DMS 273 (cell line): ENCODE data around the gene ARHGAP30.
"Not testable (repeated sequence)": the region's sequence is repeated elsewhere in the genome, so short reads cannot be mapped to it uniquely, and the experiment has no call there.

Source experiments
- DNase-seq: peaks from one replicate; lab custom pipeline; 2025; ENCODE audit not compliant: unreplicated experiment; lab: John Stamatoyannopoulos, UW

ARHGAP30 gene, protein sequence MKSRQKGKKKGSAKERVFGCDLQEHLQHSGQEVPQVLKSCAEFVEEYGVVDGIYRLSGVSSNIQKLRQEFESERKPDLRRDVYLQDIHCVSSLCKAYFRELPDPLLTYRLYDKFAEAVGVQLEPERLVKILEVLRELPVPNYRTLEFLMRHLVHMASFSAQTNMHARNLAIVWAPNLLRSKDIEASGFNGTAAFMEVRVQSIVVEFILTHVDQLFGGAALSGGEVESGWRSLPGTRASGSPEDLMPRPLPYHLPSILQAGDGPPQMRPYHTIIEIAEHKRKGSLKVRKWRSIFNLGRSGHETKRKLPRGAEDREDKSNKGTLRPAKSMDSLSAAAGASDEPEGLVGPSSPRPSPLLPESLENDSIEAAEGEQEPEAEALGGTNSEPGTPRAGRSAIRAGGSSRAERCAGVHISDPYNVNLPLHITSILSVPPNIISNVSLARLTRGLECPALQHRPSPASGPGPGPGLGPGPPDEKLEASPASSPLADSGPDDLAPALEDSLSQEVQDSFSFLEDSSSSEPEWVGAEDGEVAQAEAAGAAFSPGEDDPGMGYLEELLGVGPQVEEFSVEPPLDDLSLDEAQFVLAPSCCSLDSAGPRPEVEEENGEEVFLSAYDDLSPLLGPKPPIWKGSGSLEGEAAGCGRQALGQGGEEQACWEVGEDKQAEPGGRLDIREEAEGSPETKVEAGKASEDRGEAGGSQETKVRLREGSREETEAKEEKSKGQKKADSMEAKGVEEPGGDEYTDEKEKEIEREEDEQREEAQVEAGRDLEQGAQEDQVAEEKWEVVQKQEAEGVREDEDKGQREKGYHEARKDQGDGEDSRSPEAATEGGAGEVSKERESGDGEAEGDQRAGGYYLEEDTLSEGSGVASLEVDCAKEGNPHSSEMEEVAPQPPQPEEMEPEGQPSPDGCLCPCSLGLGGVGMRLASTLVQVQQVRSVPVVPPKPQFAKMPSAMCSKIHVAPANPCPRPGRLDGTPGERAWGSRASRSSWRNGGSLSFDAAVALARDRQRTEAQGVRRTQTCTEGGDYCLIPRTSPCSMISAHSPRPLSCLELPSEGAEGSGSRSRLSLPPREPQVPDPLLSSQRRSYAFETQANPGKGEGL

DNA sequence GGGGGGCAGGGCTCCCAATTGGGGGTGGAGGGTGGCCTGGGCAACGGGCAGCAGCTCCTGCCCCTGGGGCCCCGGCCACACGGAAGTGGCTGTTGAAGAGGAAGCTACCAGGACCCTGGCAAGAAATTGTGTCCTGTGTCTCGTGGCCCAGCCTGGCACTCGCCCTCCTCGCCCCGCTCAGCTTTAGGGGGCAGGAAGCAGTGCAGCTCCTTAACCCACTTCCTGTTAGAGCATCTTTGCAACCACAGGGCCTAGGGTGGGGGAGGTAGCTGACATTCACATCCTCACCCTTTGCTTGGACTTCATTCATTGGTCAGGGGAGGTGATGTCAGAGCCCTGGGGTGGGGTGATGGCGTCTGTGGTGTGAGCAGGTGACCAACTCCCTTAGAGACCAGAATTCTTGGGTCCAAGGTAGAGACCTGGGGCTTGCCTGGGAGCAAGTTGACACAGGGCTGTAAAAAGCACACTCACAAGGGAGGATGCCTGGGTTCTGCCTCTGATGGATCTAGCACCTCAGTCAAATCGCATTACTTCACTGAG, at the start of gene ARHGAP30:
TSS of gene ARHGAP30 (minus strand) at position 161 of the 540 bp plus-strand sequence. CDS start 267 bp downstream, outside the sequence.
- DNase-seq: no peak

DNA sequence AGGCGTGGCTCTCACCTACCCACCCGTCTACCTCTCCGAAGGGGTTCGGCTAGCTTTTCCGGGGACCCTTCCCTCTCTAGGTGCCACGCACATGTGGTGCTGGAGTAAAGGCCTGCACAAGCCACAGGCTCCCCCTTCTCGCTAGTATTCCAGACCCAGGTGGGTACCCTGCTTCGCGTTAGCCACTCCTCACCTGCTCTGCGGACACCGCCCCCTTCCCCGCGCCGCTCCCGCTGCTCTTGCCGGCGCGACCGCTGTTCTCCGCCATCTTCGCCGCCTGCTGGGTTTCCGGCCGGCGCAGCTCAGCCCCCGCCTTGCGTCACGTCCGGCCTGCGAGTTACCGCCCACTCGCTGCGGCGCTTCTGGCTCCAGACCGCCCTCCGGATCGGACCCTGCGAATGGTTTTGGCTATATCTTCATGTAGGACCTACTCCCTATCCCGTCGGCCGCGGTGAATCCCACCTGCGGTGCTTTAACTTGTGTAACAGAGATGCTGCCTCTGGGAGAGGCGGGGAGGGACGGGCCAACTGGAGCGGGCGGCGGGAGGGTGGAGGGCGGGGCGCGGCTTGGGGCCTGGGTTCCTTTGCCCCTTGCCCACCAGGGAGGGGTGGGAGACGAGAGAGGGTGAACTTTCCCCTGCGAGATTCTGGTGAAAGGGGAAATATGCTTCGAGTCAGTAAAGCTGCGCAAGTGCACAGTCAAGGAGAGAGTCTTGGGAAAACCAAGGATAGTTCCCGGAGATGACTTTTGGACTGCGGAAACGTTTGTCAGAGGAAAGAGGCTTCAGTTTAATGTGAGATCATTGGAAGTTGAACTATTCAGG, 48.3 kb upstream of the ARHGAP30 start, which contains the start of the genes NIT1 and PFDN2:
TSS of gene NIT1 (plus strand) at position 347 of the 823 bp plus-strand sequence. CDS start at position 419, 72 bp downstream.
TSS of gene PFDN2 (minus strand) at position 279 of the 823 bp plus-strand sequence. CDS start at position 268, 11 bp downstream.
- DNase-seq: peak; percentile 94

DNA sequence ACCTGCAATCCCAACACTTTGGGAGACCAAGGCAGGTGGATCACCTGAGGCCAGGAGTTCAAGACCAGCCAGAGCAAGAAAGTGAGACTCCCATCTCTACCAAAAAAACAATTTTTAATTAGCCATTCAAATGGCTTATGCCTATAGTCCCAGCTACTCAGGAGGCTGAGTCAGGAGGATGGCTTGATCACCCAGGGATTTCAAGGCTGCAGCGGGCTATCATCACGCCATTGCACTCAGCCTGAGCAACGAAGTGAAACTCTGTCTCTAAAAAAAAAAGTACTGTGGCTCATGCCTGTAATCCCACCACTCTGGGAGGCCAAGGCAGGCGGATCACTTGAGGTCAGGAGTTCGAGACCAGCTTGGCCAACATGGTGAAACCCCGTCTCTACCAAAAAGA, 46.3 kb upstream of the ARHGAP30 start:
- DNase-seq: not testable (repeated sequence)

DNA sequence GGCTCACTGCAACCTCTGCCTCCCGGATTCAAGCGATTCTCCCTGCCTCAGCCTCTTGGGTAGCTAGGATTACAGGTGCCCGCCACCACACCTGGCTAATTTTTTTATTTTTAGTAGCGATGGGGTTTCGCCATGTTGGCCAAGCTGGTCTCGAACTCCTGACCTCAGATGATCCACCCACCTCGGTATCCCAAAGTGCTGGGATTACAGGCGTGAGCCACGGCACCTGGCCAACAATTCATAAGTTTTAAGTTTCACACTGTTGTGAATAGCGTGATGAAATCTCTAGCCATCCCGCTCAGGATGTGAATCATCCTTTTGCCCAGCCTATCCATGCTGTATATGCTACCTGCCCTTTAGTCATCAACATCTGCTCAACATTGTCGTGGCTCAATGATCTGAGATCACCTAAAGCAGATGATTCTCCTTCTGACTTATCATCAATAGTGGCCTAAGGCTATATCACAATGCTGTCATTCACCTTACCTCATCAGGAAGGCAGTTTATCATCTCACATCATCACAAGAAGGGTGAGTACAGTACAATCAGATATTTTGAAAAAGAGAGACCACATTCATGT, 45.5 kb upstream of the ARHGAP30 start:
- peak; percentile 45 for DNase-seq

DNA sequence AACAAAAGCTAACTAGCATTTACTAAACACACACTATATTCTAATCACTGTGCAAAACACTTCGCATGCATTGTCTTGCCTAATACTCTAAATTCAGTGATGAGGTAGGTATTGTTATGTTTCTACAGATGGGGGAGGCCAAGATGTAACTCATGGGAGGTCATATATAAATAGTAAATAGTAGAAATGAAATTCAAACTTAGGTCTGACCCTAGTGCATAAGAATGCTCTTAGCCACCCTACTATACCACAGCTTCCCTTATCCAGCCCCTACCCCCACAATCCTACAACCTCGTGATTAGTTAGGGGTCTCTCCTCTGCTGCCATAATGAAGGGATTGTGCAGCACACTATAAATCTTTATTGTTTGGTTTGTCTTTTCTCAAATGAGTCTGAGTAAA, 44.9 kb upstream of the ARHGAP30 start:
- no peak for DNase-seq

DNA sequence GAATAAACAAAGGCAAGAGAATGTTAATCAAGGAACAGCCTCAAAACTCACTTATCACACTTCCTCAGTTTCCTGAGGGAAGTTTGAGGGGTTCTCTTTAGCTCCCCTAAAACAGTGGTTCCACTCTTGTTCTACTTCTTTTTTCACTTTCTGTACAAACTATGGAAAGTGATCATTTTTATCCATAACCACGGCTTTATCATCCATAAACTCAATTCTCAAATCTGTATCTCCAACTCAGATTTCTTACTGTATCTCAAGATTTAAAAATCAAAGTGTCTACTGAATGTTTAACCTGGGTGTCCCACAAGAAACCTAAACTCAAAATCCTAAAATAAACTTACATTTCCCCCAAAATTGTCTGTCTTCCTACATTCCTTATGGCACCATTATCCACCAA, 44.2 kb upstream of the ARHGAP30 start:
- no peak for DNase-seq

DNA sequence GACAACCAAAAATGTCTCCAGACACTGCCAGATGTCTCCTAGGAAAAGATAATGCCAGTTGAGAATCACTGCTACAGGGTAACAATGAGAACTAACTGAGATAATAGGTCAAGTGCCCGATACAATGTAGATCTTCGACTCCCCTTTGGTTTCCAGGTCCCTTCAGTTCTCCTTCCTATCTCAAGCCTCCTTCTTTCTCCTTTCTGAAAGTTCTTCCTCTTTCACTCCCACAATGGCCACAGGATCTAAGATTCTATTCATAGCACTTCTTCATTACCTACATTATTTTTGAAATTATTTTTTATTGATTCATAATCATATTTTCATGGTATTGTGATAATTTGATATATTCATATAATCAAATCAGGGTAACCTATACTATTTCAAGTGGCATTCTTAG, 41.8 kb upstream of the ARHGAP30 start:
- DNase-seq: no peak

DNA sequence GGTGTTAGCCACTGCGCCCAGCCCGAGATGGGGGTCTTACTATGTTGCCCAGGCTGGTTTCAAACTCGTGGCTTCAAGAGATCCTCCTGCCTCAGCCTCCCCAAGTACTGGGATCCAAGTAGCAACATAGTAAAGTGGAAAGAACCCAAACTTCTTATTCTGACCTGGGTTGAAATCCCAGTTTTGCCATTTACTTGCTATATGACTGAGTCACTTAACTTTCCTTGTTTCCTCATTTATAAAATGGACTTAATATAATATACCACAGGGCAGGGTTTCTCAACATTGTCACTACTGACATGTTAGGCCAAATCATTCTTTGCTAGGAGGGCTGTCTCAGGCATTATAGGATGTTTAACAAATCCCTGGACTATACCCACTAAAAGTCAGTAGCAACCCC, 41.4 kb upstream of the ARHGAP30 start:
- no peak for DNase-seq

DNA sequence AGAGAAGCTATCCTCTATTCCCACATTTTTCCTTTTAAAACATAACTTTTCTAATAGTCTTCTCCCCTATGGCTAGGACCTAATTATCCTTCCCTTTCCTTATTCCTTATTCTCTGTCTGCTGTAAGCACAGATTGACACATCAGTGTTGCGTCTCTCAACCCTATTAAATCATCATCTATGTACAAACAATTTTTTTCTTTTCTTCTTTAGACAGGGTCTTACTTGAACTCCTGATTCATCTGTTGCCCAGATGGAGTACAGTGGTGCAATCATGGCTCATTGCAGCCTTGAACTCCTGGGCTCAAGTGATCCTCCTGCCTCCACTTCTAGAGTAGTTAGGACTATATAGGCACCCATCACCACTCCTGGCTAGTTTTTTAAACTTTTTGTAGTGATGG, 36.7 kb upstream of the ARHGAP30 start:
- DNase-seq: no peak

DNA sequence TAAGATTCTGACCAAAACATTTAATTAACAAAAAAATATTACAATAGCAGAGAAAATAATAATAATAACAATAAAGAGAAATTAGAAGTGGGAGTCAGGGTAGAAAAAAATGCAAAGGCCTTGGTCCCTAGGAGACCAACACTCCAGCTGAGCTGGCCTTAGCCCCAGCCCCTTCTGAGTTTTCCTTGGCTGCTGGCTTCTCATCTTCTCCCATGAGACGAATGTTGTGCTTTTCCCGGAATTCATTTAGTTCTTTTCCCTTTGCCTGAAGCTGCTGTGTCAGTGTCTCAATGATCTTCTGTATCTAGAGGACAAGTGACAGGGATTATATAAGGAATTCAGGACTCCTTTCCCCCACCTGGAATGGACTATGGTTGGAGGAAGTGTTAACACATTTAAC, 30.9 kb upstream of the ARHGAP30 start:
- DNase-seq: no peak

DNA sequence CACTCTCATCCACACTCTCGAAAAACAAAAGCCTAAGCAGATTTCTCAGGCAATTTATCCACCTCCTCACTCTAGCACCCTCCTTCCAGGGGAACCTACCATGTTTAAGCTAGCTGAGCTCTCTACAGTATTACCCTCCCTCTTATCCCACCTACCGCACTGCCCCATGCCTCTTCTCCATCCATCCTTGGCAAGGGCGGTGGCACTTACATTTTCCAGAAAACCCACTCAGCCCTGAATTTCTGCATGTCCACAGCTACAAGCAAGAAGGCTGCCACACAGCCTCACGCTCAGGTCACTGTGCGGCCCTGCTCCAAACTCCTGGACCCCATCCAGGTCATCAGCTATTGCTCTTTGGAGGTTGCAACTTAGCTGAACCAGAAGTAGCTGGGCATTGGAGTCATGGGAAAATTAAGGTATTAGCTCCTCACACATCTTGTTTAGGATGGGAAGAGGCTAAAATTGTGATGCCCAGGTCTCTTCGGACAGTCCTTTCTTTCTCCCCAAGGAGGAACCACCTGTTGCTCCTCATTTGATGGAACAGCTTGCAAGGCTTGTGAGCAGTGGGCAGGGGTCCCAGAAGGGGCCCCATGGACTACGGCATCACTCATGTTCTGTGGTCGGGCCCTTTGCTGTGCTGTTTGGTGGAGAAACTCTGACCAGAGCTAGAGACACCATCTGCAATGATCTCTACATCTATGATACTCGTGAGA, 29.6 kb upstream of the ARHGAP30 start:
- DNase-seq: peak; percentile 40

DNA sequence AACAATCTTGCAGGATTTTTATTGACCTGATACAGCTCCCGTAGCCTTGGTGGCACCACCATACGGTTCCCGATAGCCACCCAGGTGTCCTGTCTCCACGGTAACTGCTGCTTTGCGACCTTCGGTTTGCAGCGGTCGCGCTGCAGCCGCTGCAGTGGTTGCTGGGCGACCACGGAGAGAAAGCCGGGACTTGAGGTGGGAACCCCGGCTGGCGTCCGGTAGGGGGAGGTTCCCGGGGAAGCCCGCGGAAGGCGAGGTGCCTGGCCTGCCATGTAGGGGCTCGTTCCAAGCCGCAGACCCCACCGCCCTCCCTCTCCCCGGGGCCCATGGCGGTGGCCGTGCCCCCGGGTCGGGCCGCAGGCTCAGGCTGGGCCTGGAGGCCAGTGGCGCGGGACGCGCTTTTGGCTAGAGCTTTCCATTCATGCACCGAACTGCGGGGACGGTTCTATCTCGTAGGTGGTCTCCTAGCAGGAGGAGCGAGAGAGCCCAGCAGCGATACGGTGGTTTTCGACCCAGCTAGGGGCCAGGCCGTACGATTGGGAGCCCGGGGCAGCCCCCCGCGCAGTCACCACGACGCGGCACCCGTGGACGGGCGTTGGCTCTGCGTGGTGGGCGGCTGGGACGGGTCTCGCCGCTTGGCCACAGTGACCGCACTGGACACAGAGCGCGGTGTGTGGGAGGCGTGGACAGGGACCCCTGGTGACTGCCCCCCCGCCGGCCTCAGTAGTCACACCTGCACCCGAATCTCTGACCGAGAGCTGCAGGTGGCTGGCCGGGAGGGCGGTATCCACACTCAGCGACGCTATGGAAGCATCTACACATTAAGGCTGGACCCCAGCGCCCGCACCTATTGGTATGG, 28.7 kb upstream of the ARHGAP30 start, which contains the start of gene KLHDC9:
TSS of gene KLHDC9 (plus strand) at position 152 of the 859 bp plus-strand sequence. CDS start at position 327, 175 bp downstream.
- peak; percentile 94 for DNase-seq

DNA sequence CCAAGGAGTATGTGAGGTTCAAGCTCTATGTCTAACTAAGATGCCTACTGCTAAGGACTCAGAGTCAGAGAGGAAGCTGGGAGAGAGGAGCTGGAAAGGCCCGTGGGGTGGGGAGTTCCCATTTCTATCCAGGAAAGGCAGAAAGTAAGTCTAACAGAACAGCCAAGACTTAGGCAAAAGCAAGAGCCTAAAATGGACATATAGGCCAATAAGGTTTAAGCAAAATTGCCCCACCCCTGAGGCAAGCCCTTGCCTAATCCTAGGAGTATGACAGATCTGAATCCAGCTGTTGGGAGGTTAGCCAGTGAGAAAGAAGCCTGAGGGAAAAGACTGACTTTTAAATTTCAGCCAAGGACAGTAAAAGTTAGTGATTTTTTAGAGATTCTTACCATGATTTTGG, 26.8 kb upstream of the ARHGAP30 start:
- DNase-seq: peak; percentile 18

DNA sequence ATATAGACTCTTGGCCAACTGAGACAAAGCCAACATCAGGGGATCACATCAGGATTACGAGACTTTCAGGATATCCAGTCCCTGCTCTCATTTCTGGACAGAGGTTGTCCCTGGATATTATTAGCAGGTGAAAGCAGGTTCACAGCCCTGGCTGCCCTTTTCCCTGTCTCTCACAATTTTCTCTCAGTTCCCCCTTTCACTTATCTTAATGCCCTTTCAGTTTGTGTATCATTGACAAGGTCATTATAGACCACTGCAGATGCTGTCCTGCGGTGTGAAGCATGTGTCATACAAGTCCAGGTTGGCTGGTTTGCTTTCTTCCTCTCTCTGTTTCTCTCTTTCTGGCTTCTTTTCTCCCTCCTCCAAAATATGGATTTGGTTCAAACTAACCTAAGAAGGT, 26.3 kb upstream of the ARHGAP30 start:
- DNase-seq: no peak

DNA sequence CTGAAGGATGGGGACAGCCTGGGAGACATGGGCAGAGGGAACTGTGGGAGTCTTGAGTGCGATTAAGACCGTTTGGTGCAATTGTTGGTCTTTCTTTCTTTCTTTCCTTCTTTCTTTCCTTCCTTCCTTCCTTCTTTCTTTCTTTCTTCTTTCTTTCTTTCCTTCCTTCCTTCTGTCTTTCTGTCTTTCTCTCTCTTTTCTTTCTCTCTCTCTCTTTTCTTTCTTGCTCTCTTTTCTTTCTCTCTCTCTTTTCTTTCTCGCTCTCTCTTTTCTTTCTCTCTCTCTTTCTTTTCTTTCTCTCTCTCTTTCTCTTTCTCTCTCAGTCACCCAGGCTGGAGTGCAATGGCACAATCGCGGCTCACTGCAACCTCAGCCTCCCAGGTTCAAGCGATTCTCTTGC, 25.5 kb upstream of the ARHGAP30 start:
- DNase-seq: no peak

DNA sequence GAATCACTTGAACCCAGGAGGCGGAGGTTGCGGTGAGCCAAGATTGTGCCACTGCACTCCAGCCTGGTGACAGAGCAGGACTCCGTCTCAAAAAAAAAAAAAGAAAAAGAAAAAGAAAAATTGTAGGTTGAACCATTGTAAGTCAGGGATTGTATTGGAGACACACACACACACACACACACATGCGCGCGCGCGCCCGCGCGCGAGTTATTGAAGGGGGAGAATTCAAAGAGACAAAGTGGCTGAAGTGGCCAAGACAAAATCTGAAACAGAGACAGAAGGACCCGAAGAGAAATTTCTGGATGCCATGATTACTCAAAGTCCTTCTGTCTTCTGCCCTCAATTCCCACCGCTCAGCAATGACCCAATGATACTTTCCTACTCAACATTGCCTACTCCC, 24.8 kb upstream of the ARHGAP30 start:
- DNase-seq: no peak

DNA sequence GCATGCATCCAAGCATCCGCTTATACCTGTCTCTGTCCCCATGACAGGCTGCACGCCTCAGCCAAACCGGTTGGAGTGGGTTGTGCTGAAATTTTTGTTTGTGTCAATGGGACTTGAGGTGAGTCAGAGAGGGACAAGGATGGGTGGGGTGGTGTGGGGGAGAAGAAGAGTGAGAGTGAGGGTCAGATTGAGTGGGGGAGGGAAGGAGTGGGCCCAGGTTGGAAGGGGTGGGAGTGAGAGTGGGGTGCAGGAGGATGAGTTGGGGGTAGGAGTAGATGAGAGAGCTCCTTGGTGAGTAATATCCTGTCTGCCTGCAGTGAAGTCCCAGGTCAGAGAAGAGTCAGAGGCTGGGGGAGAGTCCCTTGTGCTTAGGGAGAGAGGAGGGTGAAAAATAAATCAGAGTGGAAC, 22.9 kb upstream of the ARHGAP30 start:
- DNase-seq: no peak
